ENCODE measurements around the gene PCP2. TPM values are rescaled to one million over a fixed set of nuclear protein-coding genes. Genes with fewer than 3 reads are reported as not detected.

Gene PCP2
- total and polyA plus RNA-seq, 2 experiments from 2014 or later: not detected

GRCh38 chr19:7595466-7596133 is 37.9 kb downstream of the PCP2 start, which contains the start of gene CAMSAP3:
TSS of gene CAMSAP3 (plus strand) at chr19:7595863. CDS start at chr19:7596003, 140 bp downstream.
- Histone ChIP-seq H3F3A (ENCODE audit: insufficient read depth) (no peaks in the 10 kb centered on the region), H3K4me2 (ENCODE audit: unreplicated experiment) (peak within 1 kb of the TSS; percentile 42), H3K9ac (no peak within 1 kb of the TSS), H3K36me3 (ENCODE audit: low read depth) (no peaks in the 10 kb centered on the region), H3K9me2 (ENCODE audit: insufficient read depth) (no peaks in the 10 kb centered on the region), H3K9me3 (ENCODE audit: low read depth) (no peaks in the 10 kb centered on the region), H2AFZ (no peak within 1 kb of the TSS), H3K4me1 (ENCODE audit: insufficient read depth) (no peaks in the 10 kb centered on the region), H3K27ac (no peak within 1 kb of the TSS), H3K4me3 (no peak within 1 kb of the TSS), H4K20me1 (ENCODE audit: insufficient read depth) (no peaks in the 10 kb centered on the region), H3K27me3 (replicated peaks; ENCODE audit: insufficient read depth) (peaks cover 40% of the 10 kb centered on the region), H3K79me2 (ENCODE audit: insufficient read depth) (no peaks in the 10 kb centered on the region)
- in situ Hi-C loops (cut with MboI): no loop called here
- WGBS, 2 experiments (ENCODE audit: low coverage in 1 of 2, low lambda C conversion rate in 2 of 2, missing lambda C conversion rate in 2 of 2): 1 to 3% methylated on average over 33 to 43 of the region's 78 CpGs
- TF ChIP-seq EZH2 (IDR thresholded peaks at IDR 0.05; ENCODE audit: insufficient read depth, poor library complexity, severe bottlenecking) (peak; percentile 81), EZH2phosphoT487 (IDR thresholded peaks at IDR 0.05; ENCODE audit: insufficient read depth, low read depth) (no peak)
- peak; percentile 39 for DNase-seq

GRCh38 chr19:7590256-7590655 is 43.3 kb downstream of the PCP2 start:
- peaks cover 21% of the 10 kb centered on the region for H3K27me3 ChIP-seq (replicated peaks; ENCODE audit: insufficient read depth)
- no peak overlapping the region for H3K4me2 ChIP-seq (ENCODE audit: unreplicated experiment)
- DNase-seq: no peak
- H3K36me3 ChIP-seq (ENCODE audit: low read depth): no peaks in the 10 kb centered on the region
- WGBS, 2 experiments (ENCODE audit: low coverage in 1 of 2, low lambda C conversion rate in 2 of 2, missing lambda C conversion rate in 2 of 2): 38 to 40% methylated on average over 7 to 8 of the region's 8 CpGs
- no peaks in the 10 kb centered on the region for H3F3A ChIP-seq (ENCODE audit: insufficient read depth)
- no peaks in the 10 kb centered on the region for H3K9me3 ChIP-seq (ENCODE audit: low read depth)
- in situ Hi-C loops (cut with MboI): no loop called here
- no peaks in the 10 kb centered on the region for H3K4me1 ChIP-seq (ENCODE audit: insufficient read depth)
- no peak overlapping the region for H3K4me3 ChIP-seq
- no peak overlapping the region for H2AFZ ChIP-seq
- H3K9ac ChIP-seq: no peak overlapping the region
- no peak for TF ChIP-seq EZH2phosphoT487 (IDR thresholded peaks at IDR 0.05; ENCODE audit: insufficient read depth, low read depth)
- no peak for TF ChIP-seq EZH2 (IDR thresholded peaks at IDR 0.05; ENCODE audit: insufficient read depth, poor library complexity, severe bottlenecking)
- H3K79me2 ChIP-seq (ENCODE audit: insufficient read depth): no peaks in the 10 kb centered on the region
- no peak overlapping the region for H3K27ac ChIP-seq
- no peaks in the 10 kb centered on the region for H3K9me2 ChIP-seq (ENCODE audit: insufficient read depth)
- H4K20me1 ChIP-seq (ENCODE audit: insufficient read depth): no peaks in the 10 kb centered on the region

- in situ Hi-C loops (cut with MboI): no loop called here
- Histone ChIP-seq H3K4me1 (ENCODE audit: insufficient read depth) (no peaks in the 10 kb centered on the region), H3K36me3 (ENCODE audit: low read depth) (no peaks in the 10 kb centered on the region), H2AFZ (no peak overlapping the region), H3K79me2 (ENCODE audit: insufficient read depth) (no peaks in the 10 kb centered on the region), H3K4me2 (ENCODE audit: unreplicated experiment) (no peak overlapping the region), H4K20me1 (ENCODE audit: insufficient read depth) (no peaks in the 10 kb centered on the region), H3K27ac (no peak overlapping the region), H3K9ac (no peak overlapping the region), H3K27me3 (replicated peaks; ENCODE audit: insufficient read depth) (peaks cover 20% of the 10 kb centered on the region), H3K9me2 (ENCODE audit: insufficient read depth) (no peaks in the 10 kb centered on the region), H3K4me3 (no peak overlapping the region), H3F3A (ENCODE audit: insufficient read depth) (no peaks in the 10 kb centered on the region), H3K9me3 (ENCODE audit: low read depth) (no peaks in the 10 kb centered on the region)
- WGBS, 2 experiments (ENCODE audit: low coverage in 1 of 2, low lambda C conversion rate in 2 of 2, missing lambda C conversion rate in 2 of 2): 63 to 64% methylated on average over 7 of the region's 7 CpGs
- TF ChIP-seq EZH2 (IDR thresholded peaks at IDR 0.05; ENCODE audit: insufficient read depth, poor library complexity, severe bottlenecking) (no peak), EZH2phosphoT487 (IDR thresholded peaks at IDR 0.05; ENCODE audit: insufficient read depth, low read depth) (no peak)
- no peak for DNase-seq
These were observed 43.7 kb downstream of the PCP2 start for GRCh38 chr19:7589822-7590221.

- Histone ChIP-seq H4K20me1 (ENCODE audit: insufficient read depth) (no peaks in the 10 kb centered on the region), H3K9me3 (ENCODE audit: low read depth) (no peaks in the 10 kb centered on the region), H3K4me1 (ENCODE audit: insufficient read depth) (no peaks in the 10 kb centered on the region), H2AFZ (no peak overlapping the region), H3K79me2 (ENCODE audit: insufficient read depth) (no peaks in the 10 kb centered on the region), H3K27me3 (replicated peaks; ENCODE audit: insufficient read depth) (peaks cover 5% of the 10 kb centered on the region; the same call in 1 of the 2 replicates), H3K4me3 (no peak overlapping the region), H3K36me3 (ENCODE audit: low read depth) (no peaks in the 10 kb centered on the region), H3K27ac (no peak overlapping the region), H3K9me2 (ENCODE audit: insufficient read depth) (no peaks in the 10 kb centered on the region), H3K4me2 (ENCODE audit: unreplicated experiment) (no peak overlapping the region), H3K9ac (no peak overlapping the region), H3F3A (ENCODE audit: insufficient read depth) (no peaks in the 10 kb centered on the region)
- WGBS, 2 experiments (ENCODE audit: low coverage in 1 of 2, low lambda C conversion rate in 2 of 2, missing lambda C conversion rate in 2 of 2): 47 to 49% methylated on average over 11 of the region's 11 CpGs
- in situ Hi-C loops (cut with MboI): no loop called here
- TF ChIP-seq EZH2 (IDR thresholded peaks at IDR 0.05; ENCODE audit: insufficient read depth, poor library complexity, severe bottlenecking) (no peak), EZH2phosphoT487 (IDR thresholded peaks at IDR 0.05; ENCODE audit: insufficient read depth, low read depth) (no peak)
- no peak for DNase-seq
These were observed 51.1 kb downstream of the PCP2 start for GRCh38 chr19:7582446-7582845.

Small RNAs within 50 kb of the gene (microRNA-seq; reads per million reads assigned to microRNA genes)
- gene MIR6792 (ENCODE audit: borderline number of aligned reads): not detected

Small RNAs within 50 kb of the gene (small RNA-seq; reads per million reads assigned to genes)
- not detected for gene MIR6792 (ENCODE audit: low read depth, low replicate concordance)

Other genes starting within 250 kb of the PCP2 start
- 4.0 and 5.2 TPM in 2 replicates for gene PEX11G, start 144.7 kb downstream of the PCP2 start, total RNA-seq (2014; rRNA removed; shearing (Covaris generic))
- 6.0 and 6.2 TPM in 2 replicates for gene PEX11G, start 144.7 kb downstream of the PCP2 start, polyA plus RNA-seq (2016; fragmentation: Nextera tagmentation; extraction: Ambion mirVana)
- 51.1 and 56.3 TPM in 2 replicates for gene ZNF358, start 117.6 kb downstream of the PCP2 start, total RNA-seq (2014; rRNA removed; shearing (Covaris generic))
- gene ZNF358, start 117.6 kb downstream of the PCP2 start, polyA plus RNA-seq (2016; fragmentation: Nextera tagmentation; extraction: Ambion mirVana): 11.4 and 12.0 TPM in 2 replicates
- gene MCOLN1, start 111.1 kb downstream of the PCP2 start, total RNA-seq (2014; rRNA removed; shearing (Covaris generic)): 4.9 and 5.9 TPM in 2 replicates
- gene MCOLN1, start 111.1 kb downstream of the PCP2 start, polyA plus RNA-seq (2016; fragmentation: Nextera tagmentation; extraction: Ambion mirVana): 28.6 TPM in 2 replicates
- 86.6 and 116 TPM in 2 replicates for gene PNPLA6, start 98.0 kb downstream of the PCP2 start, total RNA-seq (2014; rRNA removed; shearing (Covaris generic))
- 65.0 and 67.2 TPM in 2 replicates for gene PNPLA6, start 98.0 kb downstream of the PCP2 start, polyA plus RNA-seq (2016; fragmentation: Nextera tagmentation; extraction: Ambion mirVana)
- gene CAMSAP3, start 37.9 kb downstream of the PCP2 start, total RNA-seq (2014; rRNA removed; shearing (Covaris generic)): not detected in 2 replicates
- not detected in 2 replicates for gene CAMSAP3, start 37.9 kb downstream of the PCP2 start, polyA plus RNA-seq (2016; fragmentation: Nextera tagmentation; extraction: Ambion mirVana)
- gene XAB2, start 4.2 kb downstream of the PCP2 start, total RNA-seq (2014; rRNA removed; shearing (Covaris generic)): 30.7 and 33.0 TPM in 2 replicates
- gene XAB2, start 4.2 kb downstream of the PCP2 start, polyA plus RNA-seq (2016; fragmentation: Nextera tagmentation; extraction: Ambion mirVana): 12.2 and 12.5 TPM in 2 replicates
- 7.6 and 13.5 TPM in 2 replicates for gene PET100, start 3.9 kb downstream of the PCP2 start, total RNA-seq (2014; rRNA removed; shearing (Covaris generic))
- 189 and 199 TPM in 2 replicates for gene PET100, start 3.9 kb downstream of the PCP2 start, polyA plus RNA-seq (2016; fragmentation: Nextera tagmentation; extraction: Ambion mirVana)
- gene STXBP2, start 3.4 kb upstream of the PCP2 start, total RNA-seq (2014; rRNA removed; shearing (Covaris generic)): 1.8 TPM in 1 of 2 replicates, not detected in the other
- gene STXBP2, start 3.4 kb upstream of the PCP2 start, polyA plus RNA-seq (2016; fragmentation: Nextera tagmentation; extraction: Ambion mirVana): 1.4 and 2.0 TPM in 2 replicates
- gene RETN, start 35.3 kb upstream of the PCP2 start, total RNA-seq (2014; rRNA removed; shearing (Covaris generic)): not detected in 2 replicates
- gene RETN, start 35.3 kb upstream of the PCP2 start, polyA plus RNA-seq (2016; fragmentation: Nextera tagmentation; extraction: Ambion mirVana): not detected in 2 replicates
- not detected in 2 replicates for gene MCEMP1, start 43.4 kb upstream of the PCP2 start, total RNA-seq (2014; rRNA removed; shearing (Covaris generic))
- not detected in 2 replicates for gene MCEMP1, start 43.4 kb upstream of the PCP2 start, polyA plus RNA-seq (2016; fragmentation: Nextera tagmentation; extraction: Ambion mirVana)
- 68.1 and 134 TPM in 2 replicates for gene TRAPPC5, start 47.1 kb upstream of the PCP2 start, total RNA-seq (2014; rRNA removed; shearing (Covaris generic))
- gene TRAPPC5, start 47.1 kb upstream of the PCP2 start, polyA plus RNA-seq (2016; fragmentation: Nextera tagmentation; extraction: Ambion mirVana): 203 and 207 TPM in 2 replicates
- gene FCER2, start 68.4 kb upstream of the PCP2 start, total RNA-seq (2014; rRNA removed; shearing (Covaris generic)): not detected in 2 replicates
- 0.33 TPM in 1 of 2 replicates, not detected in the other for gene FCER2, start 68.4 kb upstream of the PCP2 start, polyA plus RNA-seq (2016; fragmentation: Nextera tagmentation; extraction: Ambion mirVana)
- gene CLEC4G, start 98.4 kb upstream of the PCP2 start, total RNA-seq (2014; rRNA removed; shearing (Covaris generic)): not detected in 2 replicates
- not detected in 2 replicates for gene CLEC4G, start 98.4 kb upstream of the PCP2 start, polyA plus RNA-seq (2016; fragmentation: Nextera tagmentation; extraction: Ambion mirVana)
- not detected in 2 replicates for gene CD209, start 113.8 kb upstream of the PCP2 start, total RNA-seq (2014; rRNA removed; shearing (Covaris generic))
- gene CD209, start 113.8 kb upstream of the PCP2 start, polyA plus RNA-seq (2016; fragmentation: Nextera tagmentation; extraction: Ambion mirVana): not detected in 2 replicates
- gene CLEC4M, start 129.5 kb upstream of the PCP2 start, total RNA-seq (2014; rRNA removed; shearing (Covaris generic)): not detected in 2 replicates
- not detected in 2 replicates for gene CLEC4M, start 129.5 kb upstream of the PCP2 start, polyA plus RNA-seq (2016; fragmentation: Nextera tagmentation; extraction: Ambion mirVana)
- 24.3 and 26.8 TPM in 2 replicates for gene EVI5L, start 196.5 kb upstream of the PCP2 start, total RNA-seq (2014; rRNA removed; shearing (Covaris generic))
- 6.9 and 8.4 TPM in 2 replicates for gene EVI5L, start 196.5 kb upstream of the PCP2 start, polyA plus RNA-seq (2016; fragmentation: Nextera tagmentation; extraction: Ambion mirVana)
- not detected in 2 replicates for gene PRR36, start 240.7 kb upstream of the PCP2 start, total RNA-seq (2014; rRNA removed; shearing (Covaris generic))
- gene PRR36, start 240.7 kb upstream of the PCP2 start, polyA plus RNA-seq (2016; fragmentation: Nextera tagmentation; extraction: Ambion mirVana): 0.10 TPM in 1 of 2 replicates, not detected in the other

Measured in GM23248 (cell line).